ENCODE results near the gene LIN28B. TPM values are rescaled to one million over a fixed set of nuclear protein-coding genes. Genes with fewer than 3 reads are reported as not detected.

Gene LIN28B
- total and polyA plus RNA-seq, 2 experiments from 2014 or later: 35.3 to 96.4 TPM

GRCh38 chr6:104969785-104970581 is 13.1 kb downstream of the LIN28B start:
- Histone ChIP-seq H4K20me1 (replicated peaks; ENCODE audit: insufficient read depth) (no peaks in the 10 kb centered on the region), H3F3A (replicated peaks; ENCODE audit: low read depth) (no peaks in the 10 kb centered on the region), H3K4me2 (peak overlapping the region; percentile 63), H3K27me3 (ENCODE audit: insufficient read depth) (no peaks in the 10 kb centered on the region), H2AFZ (no peak overlapping the region), H3K36me3 (ENCODE audit: insufficient read depth) (0 out of 2 replicates have a peak, but pooled peaks cover 3% of the 10 kb centered on the region), H3K9me2 (ENCODE audit: insufficient read depth) (no peaks in the 10 kb centered on the region), H3K27ac (ENCODE audit: low read depth) (peak overlapping the region; percentile 73), H3K79me2 (replicated peaks; ENCODE audit: insufficient read depth) (peaks cover 97% of the 10 kb centered on the region), H3K4me1 (ENCODE audit: insufficient read depth) (peaks cover 57% of the 10 kb centered on the region), H3K4me3 (peak overlapping the region; percentile 24; the same call in 1 of the 2 replicates)
- Mint-ChIP-seq H3K27me3 (ENCODE audit: insufficient read depth, low read depth, poor library complexity) (no peaks in the 10 kb centered on the region), H3K9me3 (no peaks in the 10 kb centered on the region), H3K36me3 (ENCODE audit: low read depth) (peaks cover 22% of the 10 kb centered on the region; the same call in 2 of the 3 replicates), H3K27ac (peak overlapping the region; percentile 83), H3K4me1 (peaks cover 33% of the 10 kb centered on the region), H3K4me3 (peak overlapping the region; percentile 61; the same call in 2 of the 3 replicates)
- TF ChIP-seq EZH2 (IDR thresholded peaks at IDR 0.05; ENCODE audit: low read depth, unreplicated experiment): no peak
- no peak for TF ChIP-seq STAT1 (IDR thresholded peaks at IDR 0.05; ENCODE audit: unreplicated experiment)
- TF ChIP-seq ETS1 (IDR thresholded peaks at IDR 0.05): no peak
- no peak for TF ChIP-seq CTCF (conservative IDR thresholded peaks at IDR 0.05; ENCODE audit: low read depth in 2 of 2)
- no peak for TF ChIP-seq NANOG (IDR thresholded peaks at IDR 0.05; ENCODE audit: borderline replicate concordance)
- no peak for TF ChIP-seq CREB1 (CRISPR knock-in tag; IDR thresholded peaks at IDR 0.05; ENCODE audit: low read depth)
- TF ChIP-seq ZNF462 (CRISPR knock-in tag; IDR thresholded peaks at IDR 0.05): no peak
- no peak for TF ChIP-seq POLR2AphosphoS5 (IDR thresholded peaks at IDR 0.05; ENCODE audit: low read depth)
- TF ChIP-seq REST (IDR thresholded peaks at IDR 0.05; ENCODE audit: unreplicated experiment): no peak
- TF ChIP-seq EZH2phosphoT487 (IDR thresholded peaks at IDR 0.05; ENCODE audit: unreplicated experiment): no peak
- ATAC-seq: peak; percentile 45; the same call in 2 of the 3 replicates
- DNase-seq (ENCODE audit: low spot score): no peak
